ELF-1 (cell line): ENCODE measurements around the gene ARFGAP2.

Source experiments
- DNase-seq: peaks from one replicate; pipeline ENCODE4 v3.0.0-alpha.2; 2016; ENCODE audit warnings: low read depth, low spot score

ARFGAP2 gene

GRCh38 chr11:47187723-47188122, 11.0 kb upstream of the ARFGAP2 start:
- no peak for DNase-seq

- DNase-seq: peak; percentile 69
Observed at GRCh38 chr11:47186700-47187695, 10.3 kb upstream of the ARFGAP2 start.

GRCh38 chr11:47186076-47186699, 9.5 kb upstream of the ARFGAP2 start, which contains the start of gene PACSIN3:
Gene PACSIN3 (minus strand): TSS chr11:47186434. CDS start chr11:47182727, 3,707 bp downstream.
- DNase-seq: no peak

- peak; percentile 90 for DNase-seq
Observed at GRCh38 chr11:47185305-47186075, 8.8 kb upstream of the ARFGAP2 start.

GRCh38 chr11:47184711-47185304, 8.1 kb upstream of the ARFGAP2 start:
- DNase-seq: no peak

- DNase-seq: no peak
Observed at GRCh38 chr11:47183969-47184368, 7.3 kb upstream of the ARFGAP2 start.

GRCh38 chr11:47183031-47183856, 6.6 kb upstream of the ARFGAP2 start:
- DNase-seq: no peak

GRCh38 chr11:47182380-47182779, 5.7 kb upstream of the ARFGAP2 start:
- no peak for DNase-seq

GRCh38 chr11:47181271-47181670, 4.6 kb upstream of the ARFGAP2 start:
- no peak for DNase-seq

- DNase-seq: no peak
Observed at GRCh38 chr11:47180006-47180787, 3.5 kb upstream of the ARFGAP2 start.

GRCh38 chr11:47179655-47179991, 2.9 kb upstream of the ARFGAP2 start:
- peak; percentile 66 for DNase-seq

GRCh38 chr11:47178737-47179654, 2.3 kb upstream of the ARFGAP2 start:
- no peak for DNase-seq

GRCh38 chr11:47178316-47178715, 1.6 kb upstream of the ARFGAP2 start:
- DNase-seq: no peak

GRCh38 chr11:47177846-47178245, 1.2 kb upstream of the ARFGAP2 start:
- DNase-seq: no peak

- peak; percentile 79 for DNase-seq
Observed at GRCh38 chr11:47177229-47177845, 658 bp upstream of the ARFGAP2 start.

GRCh38 chr11:47175746-47176327, 842 bp downstream of the ARFGAP2 start:
- DNase-seq: no peak

GRCh38 chr11:47172740-47173336, 3.8 kb downstream of the ARFGAP2 start:
- DNase-seq: no peak

GRCh38 chr11:47171856-47172255, 4.8 kb downstream of the ARFGAP2 start:
- DNase-seq: no peak
